GM21619 (cell line): ENCODE measurements around the gene SYTL3.
"Not testable (repeated sequence)": the region's sequence is repeated elsewhere in the genome, so short reads cannot be mapped to it uniquely, and the experiment has no call there.

Source experiments
- ATAC-seq: cut with Tn5 transposase; IDR thresholded peaks from one replicate; pipeline ENCODE4 v1.9.1; 2021; ENCODE audit not compliant: unreplicated experiment

Gene SYTL3

GRCh38 chr6:158786645-158787304 is 136.9 kb downstream of the SYTL3 start:
- no peak for ATAC-seq

- no peak for ATAC-seq
Measured at GRCh38 chr6:158787395-158787794, 137.5 kb downstream of the SYTL3 start.

- peak; percentile 45 for ATAC-seq
Measured at GRCh38 chr6:158789115-158789917, 139.5 kb downstream of the SYTL3 start.

GRCh38 chr6:158791274-158791855 is 141.5 kb downstream of the SYTL3 start:
- no peak for ATAC-seq

GRCh38 chr6:158792505-158792904 is 142.7 kb downstream of the SYTL3 start:
- not testable (repeated sequence) for ATAC-seq

GRCh38 chr6:158793432-158793831 is 143.6 kb downstream of the SYTL3 start:
- ATAC-seq, result peak; percentile 49

GRCh38 chr6:158795516-158795915 is 145.7 kb downstream of the SYTL3 start:
- no peak for ATAC-seq

GRCh38 chr6:158796353-158796752 is 146.5 kb downstream of the SYTL3 start:
- ATAC-seq, result no peak

- no peak for ATAC-seq
Measured at GRCh38 chr6:158797331-158798310, 147.8 kb downstream of the SYTL3 start.

- no peak for ATAC-seq
Measured at GRCh38 chr6:158798311-158798710, 148.5 kb downstream of the SYTL3 start.

GRCh38 chr6:158799051-158799792 is 149.4 kb downstream of the SYTL3 start:
- ATAC-seq, result no peak

GRCh38 chr6:158801655-158802294 is 151.9 kb downstream of the SYTL3 start:
- no peak for ATAC-seq

GRCh38 chr6:158803733-158804143 is 153.9 kb downstream of the SYTL3 start:
- peak; percentile 62 for ATAC-seq

- no peak for ATAC-seq
Measured at GRCh38 chr6:158804207-158804606, 154.4 kb downstream of the SYTL3 start.

- no peak for ATAC-seq
Measured at GRCh38 chr6:158805698-158806377, 156.0 kb downstream of the SYTL3 start.

- ATAC-seq, result no peak
Measured at GRCh38 chr6:158807515-158808441, 157.9 kb downstream of the SYTL3 start.

- ATAC-seq, result no peak
Measured at GRCh38 chr6:158808442-158808833, 158.6 kb downstream of the SYTL3 start.
